B cell (primary cell): ENCODE data around the gene SIDT2. TPM values are rescaled to one million over a fixed set of nuclear protein-coding genes. Genes with fewer than 3 reads are reported as not detected.
A peak's percentile ranks its signal among the peaks of the same experiment; 100 is the strongest.

ENCODE experiments used
- ATAC-seq: fragments of 200-7000 bp; cut with Tn5 transposase; one replicate; pipeline ENCODE4 v1.10.0; 2021; ENCODE audit warnings: low read depth, mild to moderate bottlenecking, moderate number of reproducible peaks, moderate library complexity
- CTCF ChIA-PET: fragments of 350-600 bp; sonication (Branson Sonifier 250); formaldehyde crosslinking; loops from one replicate; lab custom pipeline; 2021; ENCODE audit warnings: antibody characterized with exemption, inconsistent platforms; lab: Charles Lee
- POLR2A ChIA-PET: fragments of 350-600 bp; sonication (Branson Sonifier 250); formaldehyde crosslinking; loops from one replicate; lab custom pipeline; 2021; ENCODE audit warnings: antibody characterized with exemption; lab: Charles Lee
- DNase-seq: peaks from one replicate; pipeline ENCODE4 v3.0.0; 2013
- H2AFZ ChIP-seq: 2 replicates; pipeline ENCODE4 v1.6.1; 2012; ENCODE audit warnings: mild to moderate bottlenecking, low read depth, low read length; ENCODE audit not compliant: insufficient read depth, poor library complexity, severe bottlenecking
- H3K27ac ChIP-seq, 2 donors: 1 replicate in 1 of 2; 2 replicates in 1 of 2; pipeline ENCODE4 v1.5.1; 2012 to 2013; ENCODE audit warnings: low read length in 2 of 2, mild to moderate bottlenecking in 2 of 2, moderate library complexity in 1 of 2
- H3K27me3 ChIP-seq, 4 experiments: fragments of 200-600 bp in 1 of 4; sonication (generic) in 1 of 4; replicated peaks in 1 of 4; 1 replicate in 2 of 4; 2 replicates in 2 of 4; pipeline versions ENCODE4 v1.6.1 to v1.7.0; 2013 to 2016; ENCODE audit warnings: low read length in 3 of 4, mild to moderate bottlenecking in 2 of 4, mixed read lengths in 1 of 4, moderate library complexity in 1 of 4; ENCODE audit not compliant: insufficient read depth in 4 of 4, control insufficient read depth in 3 of 4; ENCODE audit errors: control extremely low read depth in 1 of 4
- H3K36me3 ChIP-seq, 2 experiments: replicated peaks in 1 of 2; 1 replicate in 1 of 2; 2 replicates in 1 of 2; pipeline versions ENCODE4 v1.6.1 to v1.7.1; 2013; ENCODE audit warnings: low read length in 1 of 2; ENCODE audit not compliant: insufficient read depth in 2 of 2, control insufficient read depth in 1 of 2; ENCODE audit errors: control extremely low read depth in 1 of 2, extremely low read depth in 1 of 2
- H3K4me1 ChIP-seq, 2 donors: fragments of 200-600 bp in 1 of 2; sonication (generic) in 1 of 2; 1 replicate in 1 of 2; 2 replicates in 1 of 2; pipeline versions ENCODE4 v1.5.1 to v1.6.1; 2013 to 2017; ENCODE audit warnings: low read length in 2 of 2; ENCODE audit not compliant: control insufficient read depth in 2 of 2, insufficient read depth in 2 of 2
- H3K4me2 ChIP-seq: replicated peaks from 2 replicates; pipeline ENCODE3; 2012; ENCODE audit warnings: mild to moderate bottlenecking, low read depth, low read length; ENCODE audit not compliant: poor library complexity, severe bottlenecking
- H3K4me3 ChIP-seq, 5 experiments: fragments of 200-600 bp in 1 of 5; sonication (generic) in 1 of 5; 1 replicate in 3 of 5; 2 replicates in 2 of 5; pipeline versions ENCODE4 v1.5.1 to v1.7.0; 2011 to 2016; ENCODE audit warnings: low read length in 4 of 5, mild to moderate bottlenecking in 4 of 5, low read depth in 2 of 5, control low read depth in 1 of 5, moderate library complexity in 1 of 5; ENCODE audit not compliant: insufficient read depth in 1 of 5; ENCODE audit errors: control extremely low read depth in 1 of 5, extremely low read depth in 1 of 5
- H3K79me2 ChIP-seq: fragments of 200-600 bp; sonication (generic); one replicate; pipeline ENCODE4 v1.6.0; 2016; ENCODE audit warnings: low read length; ENCODE audit not compliant: control insufficient read depth, insufficient read depth
- H3K9ac ChIP-seq: fragments of 200-600 bp; sonication (generic); 2 replicates; pipeline ENCODE4 v1.6.1; 2017; ENCODE audit warnings: mild to moderate bottlenecking, low read length, moderate library complexity
- H3K9me3 ChIP-seq, 3 donors: one replicate each; pipeline versions ENCODE4 v1.6.1 to v1.7.1; 2013; ENCODE audit warnings: low read length in 2 of 3; ENCODE audit not compliant: control insufficient read depth in 2 of 3, insufficient read depth in 1 of 3; ENCODE audit errors: control extremely low read depth in 1 of 3
- H4K20me1 ChIP-seq: 2 replicates; pipeline ENCODE4 v1.6.0; 2012; ENCODE audit warnings: mild to moderate bottlenecking, low read length; ENCODE audit not compliant: insufficient read depth, control insufficient read depth, poor library complexity, severe bottlenecking
- H3K27ac Mint-ChIP-seq: one replicate; pipeline ENCODE4 v1.8.0; 2021; ENCODE audit warnings: mixed read lengths
- H3K27me3 Mint-ChIP-seq: one replicate; pipeline ENCODE4 v1.8.0; 2021; ENCODE audit warnings: mixed read lengths
- H3K4me1 Mint-ChIP-seq: one replicate; pipeline ENCODE4 v1.8.0; 2021; ENCODE audit warnings: mixed read lengths
- H3K4me3 Mint-ChIP-seq: one replicate; pipeline ENCODE4 v1.8.0; 2021; ENCODE audit warnings: mixed read lengths
- H3K9me3 Mint-ChIP-seq: one replicate; pipeline ENCODE4 v1.8.0; 2022; ENCODE audit warnings: mixed read lengths; ENCODE audit not compliant: insufficient read depth
- CTCF ChIP-seq: fragments of 200-600 bp; IDR thresholded peaks from one replicate; pipeline ENCODE4 v1.8.0; 2022; ENCODE audit warnings: antibody characterized with exemption, mild to moderate bottlenecking
- EZH2 ChIP-seq: IDR thresholded peaks from 2 replicates; pipeline ENCODE4 v1.6.1; 2012; ENCODE audit warnings: borderline replicate concordance, low read depth, mild to moderate bottlenecking, moderate library complexity, low read length; ENCODE audit not compliant: insufficient read depth, poor library complexity, severe bottlenecking
- WGBS: methylation state at CpG from one replicate; pipeline ENCODE4 v1.1.5; 2013; ENCODE audit warnings: missing lambda C conversion rate; ENCODE audit not compliant: insufficient coverage; 5-methylcytosine and 5-hydroxymethylcytosine counted together
- intact Hi-C: fragments of 100-400 bp; cut with micrococcal nuclease; formaldehyde crosslinking; loops from one replicate; pipeline ENCODE4 v1.10.0; 2022
- polyA plus RNA-seq: library from polyadenylated mRNA; depleted of rRNA; stranded (reverse); fragments of >200 nt; gene quantifications from 2 replicates; pipeline ENCODE4 v1.2.3, GENCODE V29; 2012
- total RNA-seq, 2 donors: library from RNA; stranded (reverse); fragments of 120-200 nt in 1 of 2; gene quantifications; 1 replicate in 1 of 2; 2 replicates in 1 of 2; pipeline versions ENCODE4 v1.2.3 to v1.2.4, GENCODE V29; 2013 to 2022

Gene SIDT2
- total and polyA plus RNA-seq, 2 donors (not counting 1 experiment from before 2014, with no cell fraction given): 78.9 to 241 TPM

- Histone ChIP-seq H3K9ac (no peak overlapping the region), H3K4me3 (no peak overlapping the region), H4K20me1 (peaks cover 8% of the 10 kb centered on the region), H3K27me3 (no peaks in the 10 kb centered on the region), H3K9me3 (peaks cover 0 to 1% (median 0%) of the 10 kb centered on the region in 3 donors), H3K4me1 (peaks cover 26 to 37% of the 10 kb centered on the region in 2 donors), H3K4me2 (no peak overlapping the region), H3K36me3 (peaks cover 8 to 82% of the 10 kb centered on the region in 2 experiments), H3K79me2 (peaks cover 75% of the 10 kb centered on the region), H2AFZ (no peak overlapping the region), H3K27ac (no peak overlapping the region)
- Mint-ChIP-seq H3K4me3 (no peak overlapping the region), H3K27me3 (no peaks in the 10 kb centered on the region), H3K9me3 (no peaks in the 10 kb centered on the region), H3K4me1 (peaks cover 35% of the 10 kb centered on the region), H3K27ac (peak overlapping the region; percentile 74)
- ChIA-PET CTCF (interaction anchor here (0.6 to 19.9 kb wide), 43 partner anchors 8 to 1830 kb away, joined by 3 to 309 read pairs (median 4); partner anchors contain the start of genes APOA5, PAFAH1B2, SIDT2 and ZPR1), POLR2A (interaction anchor here (0.6 to 2.7 kb wide), 6 partner anchors 26 to 129 kb away, joined by 3 to 12 read pairs (median 3); partner anchors contain the start of genes SIDT2 and SIK3)
- WGBS: 87% methylated on average over 11 of the region's 19 CpGs
- intact Hi-C loops: loop anchor here (1.0 kb wide), 3 partner anchors 45 to 346 kb away; no protein-coding TSS in a partner anchor
- DNase-seq: peak; percentile 86
- ATAC-seq: peak; percentile 70
- TF ChIP-seq EZH2: no peak
- TF ChIP-seq CTCF: peak; percentile 84
Observed at GRCh38 chr11:117226388-117227385, 48.1 kb downstream of the SIDT2 start.
